NOMO-1 treated with dmso at 0.1 percent for 144 hours (cell line): ENCODE data around the gene IL10.
A peak's percentile ranks its signal among the peaks of the same experiment; 100 is the strongest.
"Not testable (repeated sequence)": the region's sequence is repeated elsewhere in the genome, so short reads cannot be mapped to it uniquely, and the experiment has no call there.

Source experiments
- DNase-seq: peaks from one replicate; lab custom pipeline; 2025; ENCODE audit not compliant: unreplicated experiment; lab: John Stamatoyannopoulos, UW

The IL10 gene

GRCh38 chr1:206768472-206769303 is 3.6 kb downstream of the IL10 start:
- DNase-seq: no peak

GRCh38 chr1:206766251-206766856 is 5.9 kb downstream of the IL10 start:
- peak; percentile 31 for DNase-seq

- DNase-seq: not testable (repeated sequence)
These were observed 6.5 kb downstream of the IL10 start for GRCh38 chr1:206765771-206766170.

GRCh38 chr1:206762741-206763364 is 9.4 kb downstream of the IL10 start:
- DNase-seq: not testable (repeated sequence)

GRCh38 chr1:206761159-206761768 is 11.0 kb downstream of the IL10 start:
- DNase-seq: no peak

- DNase-seq: no peak
These were observed 11.7 kb downstream of the IL10 start for GRCh38 chr1:206760590-206760989.

GRCh38 chr1:206757524-206758266 is 14.6 kb downstream of the IL10 start:
- DNase-seq: peak; percentile 33

- no peak for DNase-seq
These were observed 18.3 kb downstream of the IL10 start for GRCh38 chr1:206754011-206754410.

GRCh38 chr1:206753141-206753540 is 19.2 kb downstream of the IL10 start:
- peak; percentile 41 for DNase-seq

- no peak for DNase-seq
These were observed 19.8 kb downstream of the IL10 start for GRCh38 chr1:206752481-206752880.

- DNase-seq: no peak
These were observed 20.4 kb downstream of the IL10 start for GRCh38 chr1:206751891-206752290.

GRCh38 chr1:206748348-206749030 is 23.8 kb downstream of the IL10 start:
- peak; percentile 61 for DNase-seq

GRCh38 chr1:206745301-206745700 is 27.0 kb downstream of the IL10 start:
- DNase-seq: no peak

GRCh38 chr1:206744683-206745082 is 27.6 kb downstream of the IL10 start:
- no peak for DNase-seq

- no peak for DNase-seq
These were observed 29.4 kb downstream of the IL10 start for GRCh38 chr1:206742719-206743383.

- DNase-seq: no peak
These were observed 31.1 kb downstream of the IL10 start for GRCh38 chr1:206741142-206741701.

GRCh38 chr1:206739411-206740076 is 32.8 kb downstream of the IL10 start:
- DNase-seq: peak; percentile 25

GRCh38 chr1:206738370-206739366 is 33.6 kb downstream of the IL10 start:
- no peak for DNase-seq
